GM21619 (cell line): Measurements from ENCODE around the gene CBX5.
A peak's percentile ranks its signal among the peaks of the same experiment; 100 is the strongest.
"Not testable (repeated sequence)": the region's sequence is repeated elsewhere in the genome, so short reads cannot be mapped to it uniquely, and the experiment has no call there.

Experiments used
- ATAC-seq: cut with Tn5 transposase; IDR thresholded peaks from one replicate; pipeline ENCODE4 v1.9.1; 2021; ENCODE audit not compliant: unreplicated experiment

The CBX5 gene

DNA sequence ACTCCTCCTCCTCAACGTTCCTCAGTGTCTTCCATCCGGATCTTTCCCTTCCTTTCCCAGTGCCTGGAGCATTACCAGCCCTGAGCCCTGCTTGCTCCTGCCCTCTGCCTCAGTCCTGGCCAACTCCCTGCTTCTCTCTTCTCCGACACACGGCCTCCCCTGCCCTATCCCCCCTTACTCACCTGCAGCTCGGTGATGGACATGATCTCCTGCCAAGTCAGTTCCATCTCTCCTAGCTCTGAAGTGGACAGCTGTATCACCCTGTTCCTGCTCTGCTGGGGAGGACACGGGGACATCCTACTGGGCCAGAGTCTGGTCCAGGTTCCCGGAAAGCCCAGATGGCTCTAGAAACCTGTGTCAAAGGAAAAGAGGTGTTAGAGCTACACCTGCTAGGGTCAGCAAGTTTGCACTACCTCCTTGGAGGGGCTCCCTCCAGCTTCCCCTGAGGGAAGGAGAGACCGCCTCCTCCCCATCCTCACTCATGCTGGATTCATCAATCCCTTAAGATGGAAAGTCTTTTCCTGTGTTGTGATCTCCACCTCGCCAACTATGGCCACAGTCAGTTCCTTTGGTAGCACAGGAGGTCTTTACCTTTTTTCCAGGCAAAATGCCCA is 15.1 kb upstream of the CBX5 start:
- no peak for ATAC-seq

DNA sequence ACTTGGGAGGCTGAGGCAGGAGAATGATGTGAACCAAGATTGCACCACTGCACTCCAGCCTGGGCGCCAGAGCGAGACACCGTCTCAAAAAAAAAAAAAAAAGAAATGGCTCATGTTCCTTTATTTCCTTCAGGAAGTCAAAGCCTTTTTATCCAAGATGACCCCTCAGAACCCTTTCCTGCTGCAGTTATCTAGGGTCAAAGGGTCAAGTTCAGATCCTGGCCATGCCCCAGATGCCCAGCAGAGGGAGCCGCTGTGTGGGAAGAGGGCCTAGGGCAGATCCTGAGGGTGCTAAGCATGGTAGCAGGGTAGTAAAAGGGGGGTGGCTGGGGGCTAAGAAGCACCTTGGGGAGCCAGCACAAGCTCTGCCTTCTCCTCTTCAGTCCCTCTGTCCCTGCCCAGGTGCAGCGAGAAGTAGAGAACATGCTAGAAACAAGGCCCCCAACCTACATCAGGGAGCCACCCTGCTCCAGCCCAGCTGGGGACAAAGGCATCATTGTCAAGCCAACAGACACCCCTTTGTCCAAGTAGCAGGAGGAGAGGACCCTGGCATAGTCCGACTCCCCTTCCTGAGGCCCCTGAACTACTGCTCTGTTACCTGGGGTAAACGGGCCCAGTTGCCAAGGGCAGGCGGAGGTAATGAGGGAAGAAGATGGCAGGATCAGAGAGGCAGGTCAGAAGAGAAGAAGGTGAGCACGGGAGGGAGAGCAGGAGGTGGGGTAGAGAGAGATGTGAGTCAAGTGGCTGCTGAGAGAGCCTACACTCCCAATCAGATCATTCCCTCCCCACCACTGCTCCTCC is 14.4 kb upstream of the CBX5 start:
- peak; percentile 57 for ATAC-seq

DNA sequence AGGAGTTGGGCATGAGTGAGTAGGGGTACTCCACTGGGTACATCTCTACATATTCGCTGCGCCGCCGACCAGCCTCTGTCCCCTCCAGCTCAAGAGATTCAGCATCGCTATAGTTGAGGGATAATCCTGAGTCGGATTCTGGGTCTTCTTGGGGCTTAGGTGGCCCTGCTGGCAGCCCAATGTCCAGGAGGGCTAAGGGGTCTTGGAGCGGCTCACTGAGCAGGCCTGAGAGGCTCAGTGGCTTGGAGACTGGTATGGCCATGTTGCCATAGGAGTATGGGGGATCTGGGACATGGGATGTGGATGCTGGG is 13.0 kb upstream of the CBX5 start:
- no peak for ATAC-seq

DNA sequence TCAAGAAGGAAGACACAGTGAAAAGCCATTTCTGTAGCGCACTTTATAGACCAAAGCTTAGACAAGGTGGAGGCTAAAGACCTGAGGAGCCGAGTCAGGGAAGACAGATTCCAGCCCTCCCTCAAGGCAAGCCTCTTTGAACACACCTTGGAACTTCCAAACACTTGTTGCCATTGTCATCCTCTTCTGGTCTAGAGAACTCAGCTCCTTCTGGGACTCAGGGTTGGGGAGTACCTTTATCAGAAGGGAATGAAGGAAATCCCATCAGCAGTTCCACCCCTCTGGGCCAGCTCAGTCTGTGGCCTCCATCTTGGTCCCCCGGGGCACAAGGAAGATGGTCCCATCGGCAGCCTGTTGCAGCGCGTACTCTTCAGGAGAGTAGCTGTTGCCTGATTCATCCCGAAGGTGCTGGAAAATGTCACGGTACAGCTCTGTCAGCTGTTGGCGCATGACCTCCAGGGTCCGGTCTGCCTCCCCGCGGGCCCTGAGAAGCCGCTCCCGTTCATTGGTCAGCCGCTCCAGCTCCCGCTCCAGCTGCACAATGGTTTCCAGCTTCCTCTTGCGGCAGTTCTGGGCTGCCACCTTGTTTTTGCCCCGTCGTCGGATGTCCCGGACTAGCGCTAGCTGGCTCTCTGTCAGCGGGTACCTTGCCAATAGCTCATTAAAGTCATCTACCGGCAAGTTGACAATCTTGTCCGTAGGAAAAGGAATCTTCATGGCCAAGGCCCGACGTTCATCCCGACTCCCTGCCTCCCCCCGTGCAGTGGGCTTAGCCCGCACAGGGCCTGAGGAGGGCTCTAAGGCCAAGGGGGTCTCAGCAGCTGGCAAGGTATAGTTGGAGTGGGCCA is 12.4 kb upstream of the CBX5 start:
- ATAC-seq: no peak

DNA sequence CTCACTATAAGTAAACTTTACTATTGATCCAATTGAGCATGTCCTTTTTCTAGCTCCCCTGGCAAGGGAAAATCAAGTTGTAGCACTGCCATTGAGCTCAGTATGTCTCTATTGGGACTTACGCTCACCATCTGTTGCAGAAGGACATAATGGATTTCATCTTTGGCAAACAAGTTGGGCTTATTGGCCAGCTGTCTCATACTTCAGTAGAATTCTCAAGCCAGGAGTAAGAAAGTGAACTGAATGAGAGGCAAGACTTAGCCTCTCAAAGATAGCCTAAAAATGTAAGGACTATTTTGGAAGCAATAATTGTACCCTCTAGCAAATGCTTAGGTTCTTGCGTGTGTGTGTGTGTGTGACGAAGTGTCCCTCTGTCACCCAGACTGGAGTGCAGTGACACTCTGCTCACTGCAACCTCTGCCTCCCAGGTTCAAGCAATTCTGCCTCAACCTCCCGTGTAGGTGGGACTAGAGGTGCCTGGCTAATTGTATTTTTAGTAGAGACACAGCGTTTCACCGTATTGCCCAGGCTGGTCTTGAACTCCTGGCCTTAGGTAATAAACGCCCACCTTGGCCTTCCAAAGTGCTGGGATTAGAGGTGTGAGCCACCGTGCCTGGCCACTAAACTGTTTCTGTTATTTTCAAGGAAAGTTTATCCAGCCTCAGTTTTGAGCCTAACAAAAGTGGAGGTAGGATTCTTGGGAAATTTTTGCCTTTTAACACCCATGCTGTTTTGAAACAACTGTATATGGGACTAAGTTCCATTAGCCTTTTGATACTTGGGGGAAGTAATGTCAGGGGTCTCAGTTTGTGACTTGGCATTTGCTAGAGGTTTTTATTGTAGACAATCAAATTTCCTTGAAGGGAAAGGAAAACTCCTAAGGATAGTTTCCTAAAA is 7.6 kb upstream of the CBX5 start:
- ATAC-seq: no peak

DNA sequence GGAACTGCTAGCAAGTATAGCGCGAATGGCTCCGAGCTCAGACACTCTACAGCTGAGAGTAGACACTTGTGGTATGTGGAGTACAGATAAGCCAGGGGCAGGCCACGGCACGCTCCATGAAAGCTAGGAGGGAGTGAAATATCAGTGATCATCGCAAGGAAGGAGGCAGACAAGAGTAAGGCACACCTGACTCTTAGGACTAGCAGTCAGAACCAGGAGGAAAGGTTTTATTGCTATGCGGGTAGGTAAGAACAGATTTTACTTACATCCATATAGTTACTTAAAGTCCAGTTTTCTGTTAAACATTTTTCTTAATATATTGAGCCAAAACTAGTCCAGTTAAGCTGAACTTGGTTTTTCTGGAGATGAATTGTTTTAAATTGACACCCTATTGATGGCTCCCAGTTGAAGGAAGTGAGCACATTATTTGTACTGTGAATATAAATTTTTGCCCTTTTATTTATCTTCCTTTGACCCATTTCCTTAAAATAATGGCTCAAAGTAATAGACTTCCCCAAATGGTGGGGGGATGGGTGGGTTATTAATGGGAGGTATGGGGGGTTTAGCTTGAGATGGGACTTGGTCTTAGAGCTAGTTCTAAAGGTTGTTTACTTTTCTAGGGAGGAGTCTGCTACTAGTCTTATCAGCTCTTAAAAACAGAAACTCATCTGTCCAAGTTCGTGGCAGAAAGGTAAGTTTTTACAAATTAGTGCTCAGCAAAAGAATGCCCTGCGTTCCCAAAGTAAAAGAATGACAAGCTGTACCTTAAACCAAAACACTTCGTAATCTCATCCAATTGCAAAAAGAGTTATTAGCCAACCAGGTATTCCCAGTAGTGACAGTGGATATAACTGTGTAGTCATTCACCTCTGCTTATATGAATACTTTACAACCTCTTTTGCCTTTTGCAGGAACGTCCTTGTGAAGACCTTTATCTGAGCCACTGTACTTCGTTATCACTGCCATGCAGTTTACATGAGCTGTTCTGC is 6.4 kb upstream of the CBX5 start:
- ATAC-seq: no peak

DNA sequence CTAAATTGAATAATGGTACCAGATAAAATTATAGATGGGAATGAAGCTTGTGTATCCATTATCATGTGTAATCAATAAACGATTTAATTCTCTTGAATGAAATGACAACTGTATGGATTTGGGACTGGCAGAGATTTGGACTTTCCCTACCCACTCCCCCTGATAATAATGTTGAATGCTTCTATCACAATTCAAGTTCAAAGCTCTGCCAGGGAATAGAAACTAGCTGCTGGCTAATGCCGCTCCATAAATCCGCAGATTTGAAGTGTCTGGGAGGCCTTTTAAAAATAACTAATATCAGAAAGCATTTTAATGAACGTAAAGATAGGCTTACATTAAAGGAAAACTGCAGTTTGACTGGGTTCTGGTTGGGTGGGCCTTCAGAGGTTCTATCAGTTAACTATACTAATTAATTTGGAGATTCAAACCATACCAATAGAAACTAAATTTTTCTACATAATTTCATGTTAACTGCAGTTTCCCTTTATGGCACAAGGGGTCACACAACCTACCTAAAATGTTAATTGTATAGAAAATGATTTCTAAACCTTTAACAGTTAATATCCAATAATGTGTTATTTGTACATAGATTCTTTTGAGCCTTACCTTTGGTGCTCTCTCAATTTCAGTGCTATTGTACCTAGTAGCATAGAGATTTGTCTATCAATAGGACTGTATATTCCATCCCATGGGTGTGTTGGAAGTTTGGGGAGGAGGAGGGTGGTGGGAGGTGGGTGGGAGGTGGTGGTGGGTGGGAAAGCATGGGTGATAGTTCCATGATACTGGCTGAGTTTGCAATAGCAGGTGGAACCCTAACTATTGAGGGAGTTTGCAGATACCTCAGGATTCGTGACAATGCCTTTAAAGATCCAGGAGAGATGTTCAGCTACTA is 5.5 kb upstream of the CBX5 start:
- no peak for ATAC-seq

DNA sequence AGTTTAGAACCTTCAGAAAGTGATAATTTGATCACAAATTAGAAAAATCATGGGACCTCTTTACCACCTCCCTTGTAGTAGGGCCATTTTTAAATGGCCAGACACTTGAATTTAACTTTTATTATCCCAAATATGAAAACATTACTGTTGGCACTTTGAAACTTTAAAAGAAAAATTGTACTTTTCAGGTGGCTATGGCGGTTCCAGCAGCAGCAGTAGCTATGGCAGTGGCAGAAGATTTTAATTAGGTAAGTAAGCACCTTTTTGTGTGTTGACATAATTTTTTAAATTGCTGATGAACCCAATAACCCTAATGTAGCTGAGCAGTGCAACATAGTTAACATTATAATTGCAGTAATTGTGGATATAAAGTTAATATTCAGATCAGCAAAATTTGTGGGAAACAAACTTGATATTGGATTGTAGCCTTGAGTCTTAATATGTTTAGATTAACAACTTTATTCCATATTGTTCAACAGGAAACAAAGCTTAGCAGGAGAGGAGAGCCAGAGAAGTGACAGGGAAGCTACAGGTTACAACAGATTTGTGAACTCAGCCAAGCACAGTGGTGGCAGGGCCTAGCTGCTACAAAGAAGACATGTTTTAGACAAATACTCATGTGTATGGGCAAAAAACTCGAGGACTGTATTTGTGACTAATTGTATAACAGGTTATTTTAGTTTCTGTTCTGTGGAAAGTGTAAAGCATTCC is 4.3 kb upstream of the CBX5 start:
- not testable (repeated sequence) for ATAC-seq

DNA sequence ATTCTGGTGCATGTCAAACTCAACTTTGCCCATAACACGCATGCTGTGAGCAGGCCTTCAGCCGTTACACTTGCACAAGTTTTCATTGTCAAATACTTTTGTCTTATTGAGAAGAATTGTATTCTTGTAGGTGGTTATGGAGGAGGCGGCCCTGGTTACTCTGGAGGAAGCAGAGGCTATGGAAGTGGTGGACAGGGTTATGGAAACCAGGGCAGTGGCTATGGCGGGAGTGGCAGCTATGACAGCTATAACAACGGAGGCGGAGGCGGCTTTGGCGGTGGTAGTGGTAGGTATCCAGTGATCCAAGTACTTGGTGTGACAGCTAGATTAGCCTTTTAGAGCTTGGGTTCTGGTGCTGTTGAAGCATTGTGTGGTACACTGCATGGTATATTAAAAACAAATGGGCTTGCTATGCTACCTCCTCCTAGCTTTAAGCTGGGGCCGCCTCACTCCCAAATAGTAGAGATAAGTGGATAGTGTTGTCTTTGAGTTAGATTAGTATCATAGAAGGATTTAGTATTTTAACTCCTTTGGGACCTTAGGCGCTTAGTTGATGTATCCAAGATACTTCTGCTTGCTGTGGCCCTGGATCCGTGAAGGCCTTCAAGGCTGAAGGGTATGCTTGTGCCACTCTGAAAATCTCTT is 3.1 kb upstream of the CBX5 start:
- no peak for ATAC-seq

DNA sequence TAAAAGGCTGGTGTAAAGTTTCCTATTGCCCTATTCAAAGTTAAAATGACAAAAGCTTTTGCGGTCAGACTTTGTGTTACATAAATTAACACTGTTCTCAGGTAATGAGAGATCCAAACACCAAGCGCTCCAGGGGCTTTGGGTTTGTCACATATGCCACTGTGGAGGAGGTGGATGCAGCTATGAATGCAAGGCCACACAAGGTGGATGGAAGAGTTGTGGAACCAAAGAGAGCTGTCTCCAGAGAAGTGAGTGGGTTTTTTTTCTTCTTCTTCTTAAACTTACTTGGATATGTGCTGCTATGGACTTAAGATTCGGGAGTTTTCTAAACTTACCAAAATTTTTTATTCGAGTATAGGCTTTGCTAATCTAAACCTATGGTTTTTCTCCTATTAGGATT is 1.8 kb upstream of the CBX5 start:
- ATAC-seq: not testable (repeated sequence)

DNA sequence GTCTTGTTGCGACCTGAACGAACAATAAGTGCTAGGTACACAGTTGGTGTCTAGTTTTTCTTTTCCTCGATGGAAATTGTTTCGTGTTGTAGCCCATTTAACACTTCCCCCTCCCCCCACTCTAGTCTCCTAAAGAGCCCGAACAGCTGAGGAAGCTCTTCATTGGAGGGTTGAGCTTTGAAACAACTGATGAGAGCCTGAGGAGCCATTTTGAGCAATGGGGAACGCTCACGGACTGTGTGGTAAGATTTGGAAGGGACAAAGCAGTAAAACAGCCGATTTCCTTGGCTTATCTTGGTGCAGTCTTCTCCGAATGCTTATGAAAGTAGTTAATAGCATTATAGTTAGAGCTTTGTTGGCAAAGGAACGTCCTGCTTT is 1.3 kb upstream of the CBX5 start:
- not testable (repeated sequence) for ATAC-seq

DNA sequence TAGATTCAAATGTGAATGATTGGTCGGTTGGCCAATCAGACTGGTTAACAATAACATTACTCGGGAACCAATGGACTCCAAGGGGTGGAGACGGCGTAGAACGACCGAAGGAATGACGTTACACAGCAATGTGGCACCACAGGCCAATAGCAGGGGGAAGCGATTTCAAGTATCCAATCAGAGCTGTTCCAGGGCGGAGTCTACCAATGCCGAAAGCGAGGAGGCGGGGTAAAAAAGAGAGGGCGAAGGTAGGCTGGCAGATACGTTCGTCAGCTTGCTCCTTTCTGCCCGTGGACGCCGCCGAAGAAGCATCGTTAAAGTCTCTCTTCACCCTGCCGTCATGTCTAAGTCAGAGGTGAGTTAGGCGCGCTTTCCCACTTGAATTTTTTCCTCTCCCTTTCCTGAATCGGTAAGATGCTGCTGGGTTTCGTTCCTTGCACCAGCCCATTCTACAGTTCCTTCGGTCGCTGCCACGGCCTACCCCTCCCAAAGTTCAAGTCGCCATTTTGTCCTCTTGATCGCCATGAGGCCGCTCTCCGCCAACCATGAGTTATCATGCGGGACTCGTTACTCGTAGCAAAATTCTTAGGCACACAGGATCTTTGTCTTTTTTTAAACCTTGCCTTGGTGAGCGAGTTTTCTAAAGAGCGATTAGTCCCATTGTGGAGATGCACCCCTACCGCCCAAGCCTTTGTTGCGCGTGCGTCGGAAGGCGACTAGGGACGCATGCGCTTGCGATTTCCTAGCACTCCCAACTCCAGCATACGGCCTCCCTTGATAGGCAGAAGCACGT is 742 bp upstream of the CBX5 start, which contains the start of gene HNRNPA1:
TSS of gene HNRNPA1 (plus strand) at position 259 of the 793 bp plus-strand sequence. CDS start at position 341, 82 bp downstream.
- ATAC-seq: peak; percentile 85

DNA sequence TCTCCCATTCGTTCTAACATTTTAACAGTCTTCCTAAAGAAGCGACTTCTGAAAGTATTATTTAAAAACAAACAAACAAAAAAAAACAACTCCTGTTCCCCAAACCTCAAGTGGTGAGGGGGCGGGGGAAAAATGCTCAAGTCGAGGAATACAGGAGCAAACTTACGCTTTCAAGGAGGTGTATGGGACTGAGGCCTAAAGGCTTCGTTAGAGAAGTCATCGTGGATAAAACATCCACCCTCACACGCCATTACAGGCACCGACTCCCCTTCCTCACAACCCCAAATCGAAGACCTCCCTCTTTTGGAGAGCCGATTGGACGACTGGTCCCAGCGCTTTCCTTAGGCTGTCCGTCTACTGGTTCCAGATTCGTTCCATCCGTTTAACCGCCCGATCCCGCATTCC is 693 bp downstream of the CBX5 start:
- ATAC-seq: no peak

DNA sequence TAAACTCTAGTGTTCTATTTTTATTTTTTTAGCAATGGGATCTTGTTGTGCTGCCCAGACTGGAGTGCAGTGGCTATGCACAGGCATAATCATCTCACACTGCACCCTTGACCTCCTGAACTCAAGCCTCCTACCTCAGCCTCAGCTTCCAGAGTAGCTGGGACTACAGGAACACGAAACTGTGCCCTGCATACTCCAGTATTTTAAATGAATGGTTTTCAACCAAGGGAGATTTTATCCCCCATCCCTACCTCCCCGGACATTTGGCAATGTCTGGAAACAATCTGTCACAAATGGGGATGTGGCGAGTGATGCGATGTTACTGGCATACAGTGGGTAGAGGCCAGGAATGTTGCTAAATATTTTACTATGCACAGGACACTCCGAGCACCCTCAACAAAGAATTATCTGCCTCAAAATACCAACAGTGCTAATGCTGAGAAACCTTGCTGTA is 2.1 kb downstream of the CBX5 start:
- no peak for ATAC-seq

DNA sequence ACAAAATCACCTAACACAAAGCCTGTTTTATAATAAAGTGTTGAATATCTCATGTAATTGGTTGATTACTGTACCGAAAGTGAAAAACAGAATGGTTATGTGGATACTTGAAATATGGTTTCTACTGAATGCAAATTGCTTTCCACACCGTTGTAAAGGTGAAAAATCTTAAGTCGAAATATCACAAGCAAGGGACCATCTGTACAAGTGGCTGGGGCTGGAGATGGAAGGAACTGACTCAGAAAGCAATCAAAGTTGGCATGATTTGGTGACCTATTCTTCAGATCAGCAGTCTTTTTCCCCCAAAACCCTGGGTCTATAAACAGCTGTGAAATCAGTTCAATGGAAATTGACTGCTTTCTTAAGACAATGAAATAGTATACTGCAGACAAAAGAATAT is 3.6 kb downstream of the CBX5 start:
- no peak for ATAC-seq

DNA sequence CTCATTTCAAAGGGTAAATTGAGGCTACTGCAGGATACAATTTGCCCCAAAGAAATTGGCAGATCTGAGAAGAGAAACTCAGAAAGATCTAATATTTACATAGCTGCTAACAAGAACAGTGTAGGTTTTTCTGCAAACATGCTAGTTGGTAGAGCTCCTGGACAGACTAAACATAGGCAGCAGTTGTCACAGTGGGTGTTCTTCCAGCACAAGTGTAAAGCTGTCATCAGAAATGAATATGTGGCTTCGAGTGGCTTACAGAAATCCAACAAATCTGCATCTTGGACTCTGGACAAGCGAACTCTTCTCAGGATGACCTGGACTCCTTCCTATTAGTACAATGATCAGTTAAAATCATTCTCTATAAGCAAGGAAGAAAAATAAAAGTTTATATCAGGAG is 5.9 kb downstream of the CBX5 start:
- ATAC-seq: no peak

DNA sequence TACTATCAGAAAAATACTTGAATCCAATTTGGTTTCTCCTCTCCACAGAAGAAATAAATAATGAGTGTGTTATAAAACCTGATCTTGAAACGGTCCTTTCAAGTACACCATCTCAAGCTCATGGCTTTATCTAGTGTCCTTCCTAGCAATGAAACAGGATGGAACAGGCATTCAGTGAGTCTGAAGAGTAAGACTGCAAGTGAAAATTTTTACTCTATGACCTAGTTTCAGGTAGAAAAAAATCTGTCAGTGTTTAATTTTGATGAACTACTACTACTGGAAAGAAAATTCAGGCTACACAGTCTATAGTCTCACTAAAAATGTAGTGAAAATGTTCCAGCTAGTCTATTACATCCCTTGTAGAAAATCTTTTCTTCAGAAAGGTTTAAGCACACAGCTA is 7.7 kb downstream of the CBX5 start:
- ATAC-seq: no peak
